KOPT-K1 (cell line): ENCODE results near the gene NUDT16L1.
"Not testable (repeated sequence)": the region's sequence is repeated elsewhere in the genome, so short reads cannot be mapped to it uniquely, and the experiment has no call there.

Experiments used
- H3K27ac ChIP-seq: fragments of 200-600 bp; sonication (generic); 2 replicates; pipeline ENCODE4 v1.5.1; 2016; ENCODE audit warnings: antibody characterized with exemption, mild to moderate bottlenecking, low read depth, low read length; ENCODE audit not compliant: poor library complexity, severe bottlenecking
- H3K36me3 ChIP-seq: fragments of 200-600 bp; sonication (generic); 2 replicates; pipeline ENCODE4 v1.5.1; 2017; ENCODE audit warnings: antibody characterized with exemption, mild to moderate bottlenecking, low read length, moderate library complexity; ENCODE audit not compliant: insufficient read depth
- H3K9me3 ChIP-seq: fragments of 200-600 bp; sonication (generic); 2 replicates; pipeline ENCODE4 v1.5.1; 2017; ENCODE audit warnings: antibody characterized with exemption, low read length, mild to moderate bottlenecking; ENCODE audit not compliant: insufficient read depth, poor library complexity, severe bottlenecking

NUDT16L1 gene

DNA sequence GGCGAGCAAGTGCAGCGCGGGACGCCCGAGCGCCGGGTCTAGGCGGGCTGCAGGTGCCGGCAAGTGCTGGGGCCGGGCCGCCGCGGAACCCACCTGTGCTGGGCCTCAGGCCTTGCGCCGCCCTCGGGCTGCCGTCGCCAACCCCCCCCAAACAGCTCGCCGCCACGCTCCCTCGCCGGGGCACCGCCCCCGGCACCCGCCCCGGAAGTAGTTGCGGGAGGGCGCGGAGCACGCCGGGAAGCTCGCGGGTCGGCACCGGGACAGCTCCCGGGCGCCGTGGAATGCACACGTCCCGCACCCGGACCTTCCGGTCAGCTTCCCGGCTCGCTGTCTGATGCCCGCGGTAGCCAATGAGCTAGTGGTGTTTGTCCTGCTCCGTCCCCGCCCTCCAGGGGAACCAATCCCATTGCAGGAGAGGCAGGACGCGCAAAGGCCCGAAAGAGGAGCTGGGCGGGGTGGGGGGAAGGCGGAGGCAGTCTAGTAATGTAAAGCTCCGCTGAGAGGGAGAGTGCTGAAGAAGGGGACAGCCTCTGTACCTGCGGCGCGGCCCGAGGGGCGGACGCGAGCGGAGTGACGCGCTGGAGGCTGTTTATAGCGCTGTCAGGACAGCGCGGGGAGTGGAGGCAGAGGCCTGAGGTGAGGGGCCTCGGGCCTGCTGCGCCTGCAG lies 40.8 kb downstream of the NUDT16L1 start, which contains the start of the genes ANKS3 and DNAAF8:
TSS of gene ANKS3 (minus strand) at position 209 of the 667 bp plus-strand sequence. CDS start 4,122 bp downstream, outside the sequence.
TSS of gene DNAAF8 (plus strand) at position 475 of the 667 bp plus-strand sequence. CDS start 1,978 bp downstream, outside the sequence.
- Histone ChIP-seq H3K9me3 (no peaks in the 10 kb centered on the region), H3K27ac (peak within 1 kb of the TSS; percentile 77), H3K36me3 (peaks cover 14% of the 10 kb centered on the region; the same call in 1 of the 2 replicates)

- Histone ChIP-seq H3K9me3 (no peaks in the 10 kb centered on the region), H3K27ac (peak overlapping the region; percentile 77), H3K36me3 (peaks cover 7% of the 10 kb centered on the region; the same call in 1 of the 2 replicates)
Measured at GRCh38 chr16:4734730-4735535, 41.6 kb downstream of the NUDT16L1 start.

- Histone ChIP-seq H3K27ac (no peak overlapping the region), H3K36me3 (no peaks in the 10 kb centered on the region), H3K9me3 (no peaks in the 10 kb centered on the region)
Measured at GRCh38 chr16:4736546-4736945, 43.2 kb downstream of the NUDT16L1 start.

DNA sequence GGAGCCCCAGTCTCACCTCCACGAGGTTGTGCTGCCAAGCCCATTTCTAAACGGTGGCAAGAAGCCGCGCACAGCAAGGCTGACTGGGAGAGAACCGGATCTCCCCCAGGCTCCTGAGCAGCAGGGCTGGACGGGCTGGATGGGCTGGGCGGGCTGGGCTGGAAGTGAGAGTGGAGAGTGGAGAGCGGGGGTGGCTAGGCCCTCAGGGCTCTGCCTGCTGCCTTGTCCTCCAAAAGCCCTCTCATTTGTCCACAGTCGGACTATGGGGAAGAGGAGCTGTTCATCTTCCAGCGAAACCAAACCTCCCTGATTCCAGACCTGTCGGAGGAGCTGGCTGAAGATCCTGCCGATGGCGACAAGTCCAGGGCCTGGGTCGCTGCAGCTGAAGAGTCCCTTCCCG lies 44.2 kb downstream of the NUDT16L1 start:
- H3K27ac ChIP-seq = no peak overlapping the region
- no peaks in the 10 kb centered on the region for H3K36me3 ChIP-seq

GRCh38 chr16:4738370-4738769 lies 45.0 kb downstream of the NUDT16L1 start:
- H3K36me3 ChIP-seq, H3K9me3 ChIP-seq, H3K27ac ChIP-seq: not testable (repeated sequence)

More for the DNA sequence above, 44.2 kb downstream of the NUDT16L1 start:
- H3K9me3 ChIP-seq = no peaks in the 10 kb centered on the region

- Histone ChIP-seq H3K27ac (no peak overlapping the region), H3K36me3 (no peaks in the 10 kb centered on the region)
Measured at GRCh38 chr16:4743226-4743878, 50.0 kb downstream of the NUDT16L1 start.

GRCh38 chr16:4744555-4745273 lies 51.4 kb downstream of the NUDT16L1 start:
- H3K36me3 ChIP-seq = no peaks in the 10 kb centered on the region; the same call in 1 of the 2 replicates
- H3K27ac ChIP-seq = no peak overlapping the region
- no peaks in the 10 kb centered on the region for H3K9me3 ChIP-seq

More at GRCh38 chr16:4743226-4743878, 50.0 kb downstream of the NUDT16L1 start:
- H3K9me3 ChIP-seq = no peaks in the 10 kb centered on the region

GRCh38 chr16:4745274-4745569 lies 51.9 kb downstream of the NUDT16L1 start:
- Histone ChIP-seq H3K36me3 (no peaks in the 10 kb centered on the region; the same call in 1 of the 2 replicates), H3K9me3 (no peaks in the 10 kb centered on the region), H3K27ac (no peak overlapping the region)
